ENCODE data around the gene IQCB1. TPM values are rescaled to one million over a fixed set of nuclear protein-coding genes. Genes with fewer than 3 reads are reported as not detected.

Gene IQCB1
- total RNA-seq, 1 donor from 2014 or later, result 52.4 TPM

- peaks cover 54% of the 10 kb centered on the region for H3K36me3 Mint-ChIP-seq (ENCODE audit: low read depth)
Observed at GRCh38 chr3:121834157-121834670, 646 bp downstream of the IQCB1 start.

GRCh38 chr3:121822973-121823372 is 11.9 kb downstream of the IQCB1 start:
- H3K4me1 Mint-ChIP-seq, result peaks cover 34% of the 10 kb centered on the region
- H3K4me3 Mint-ChIP-seq, result no peak overlapping the region
- ChIA-PET POLR2A (no interaction called here), CTCF (no interaction called here)
- ATAC-seq (ENCODE audit: low read depth) (no peak), DNase-seq (no peak)
- intact Hi-C loops (cut with micrococcal nuclease), result no loop called here
- H3K27me3 Mint-ChIP-seq, result no peaks in the 10 kb centered on the region
- H3K27ac Mint-ChIP-seq, result no peak overlapping the region
- peaks cover 85% of the 10 kb centered on the region for H3K36me3 Mint-ChIP-seq (ENCODE audit: low read depth)
- H3K9me3 Mint-ChIP-seq, result peaks cover 9% of the 10 kb centered on the region
- TF ChIP-seq, protein P1, sequence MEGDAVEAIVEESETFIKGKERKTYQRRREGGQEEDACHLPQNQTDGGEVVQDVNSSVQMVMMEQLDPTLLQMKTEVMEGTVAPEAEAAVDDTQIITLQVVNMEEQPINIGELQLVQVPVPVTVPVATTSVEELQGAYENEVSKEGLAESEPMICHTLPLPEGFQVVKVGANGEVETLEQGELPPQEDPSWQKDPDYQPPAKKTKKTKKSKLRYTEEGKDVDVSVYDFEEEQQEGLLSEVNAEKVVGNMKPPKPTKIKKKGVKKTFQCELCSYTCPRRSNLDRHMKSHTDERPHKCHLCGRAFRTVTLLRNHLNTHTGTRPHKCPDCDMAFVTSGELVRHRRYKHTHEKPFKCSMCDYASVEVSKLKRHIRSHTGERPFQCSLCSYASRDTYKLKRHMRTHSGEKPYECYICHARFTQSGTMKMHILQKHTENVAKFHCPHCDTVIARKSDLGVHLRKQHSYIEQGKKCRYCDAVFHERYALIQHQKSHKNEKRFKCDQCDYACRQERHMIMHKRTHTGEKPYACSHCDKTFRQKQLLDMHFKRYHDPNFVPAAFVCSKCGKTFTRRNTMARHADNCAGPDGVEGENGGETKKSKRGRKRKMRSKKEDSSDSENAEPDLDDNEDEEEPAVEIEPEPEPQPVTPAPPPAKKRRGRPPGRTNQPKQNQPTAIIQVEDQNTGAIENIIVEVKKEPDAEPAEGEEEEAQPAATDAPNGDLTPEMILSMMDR (IDR thresholded peaks at IDR 0.05), result no peak

More at GRCh38 chr3:121834157-121834670, 646 bp downstream of the IQCB1 start:
- ATAC-seq (ENCODE audit: low read depth), result no peak
- ChIA-PET CTCF (no interaction called here), POLR2A (interaction anchor here (0.9 to 3.2 kb wide), 6 partner anchors 23 to 287 kb away, joined by 4 to 24 read pairs (median 8); partner anchors contain the start of gene HCLS1)
- H3K4me3 Mint-ChIP-seq, result peak overlapping the region; percentile 99
- H3K27ac Mint-ChIP-seq, result peak overlapping the region; percentile 95
- DNase-seq, result no peak
- intact Hi-C loops (cut with micrococcal nuclease), result loop anchor here (2.0 kb wide), 3 partner anchors 15 to 551 kb away; partner anchors contain the start of gene FAM162A
- TF ChIP-seq, protein P1 (IDR thresholded peaks at IDR 0.05), result no peak
- H3K4me1 Mint-ChIP-seq, result peaks cover 70% of the 10 kb centered on the region
- no peaks in the 10 kb centered on the region for H3K27me3 Mint-ChIP-seq
- no peaks in the 10 kb centered on the region for H3K9me3 Mint-ChIP-seq

DNA sequence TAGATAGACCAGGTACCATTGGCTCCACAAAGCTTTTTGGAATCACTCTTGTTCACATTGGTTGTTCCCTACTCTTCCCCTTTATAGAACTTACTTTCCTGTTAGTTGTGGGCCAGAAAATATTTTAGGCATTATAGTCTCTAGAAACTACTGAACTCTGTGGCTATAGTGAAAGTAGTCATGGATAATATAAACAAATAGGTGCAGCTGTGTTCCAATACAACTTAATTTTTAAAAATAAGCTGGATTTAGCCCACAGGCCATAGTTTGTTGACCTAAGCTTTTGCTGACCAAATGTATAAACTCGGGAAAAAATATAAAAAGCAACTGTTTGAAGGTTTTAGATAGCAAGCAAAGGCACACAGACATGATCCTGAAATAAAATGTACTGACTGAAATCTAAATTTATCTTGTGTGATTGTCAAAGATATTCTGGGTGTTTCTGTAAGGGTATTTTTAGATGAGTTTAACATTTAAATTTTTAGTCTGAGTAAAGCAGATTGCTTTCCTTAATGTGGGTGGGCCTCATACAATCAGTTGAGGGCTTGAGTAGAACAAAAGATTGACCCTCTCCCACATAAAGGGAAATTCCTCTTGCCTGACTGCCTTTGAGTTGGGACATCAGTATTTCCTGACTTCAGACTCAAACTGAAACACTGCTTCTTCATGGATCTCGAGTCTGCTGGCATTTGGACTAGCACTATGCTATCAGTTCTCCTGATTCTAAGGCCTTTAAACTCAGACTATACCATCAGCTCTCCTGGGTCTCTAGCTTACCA is 13.2 kb downstream of the IQCB1 start:
- intact Hi-C loops (cut with micrococcal nuclease), result no loop called here
- TF ChIP-seq, protein P1 (IDR thresholded peaks at IDR 0.05), result no peak
- ATAC-seq (ENCODE audit: low read depth) (no peak), DNase-seq (no peak)
- H3K27me3 Mint-ChIP-seq, result no peaks in the 10 kb centered on the region
- peaks cover 42% of the 10 kb centered on the region for H3K4me1 Mint-ChIP-seq
- H3K9me3 Mint-ChIP-seq, result peaks cover 15% of the 10 kb centered on the region
- no peak overlapping the region for H3K4me3 Mint-ChIP-seq
- H3K27ac Mint-ChIP-seq, result no peak overlapping the region
- peaks cover 84% of the 10 kb centered on the region for H3K36me3 Mint-ChIP-seq (ENCODE audit: low read depth)
- ChIA-PET CTCF (no interaction called here), POLR2A (interaction anchor here (1.0 kb wide), 1 partner anchor 10 kb away, joined by 5 read pairs; no protein-coding TSS in a partner anchor)

DNA sequence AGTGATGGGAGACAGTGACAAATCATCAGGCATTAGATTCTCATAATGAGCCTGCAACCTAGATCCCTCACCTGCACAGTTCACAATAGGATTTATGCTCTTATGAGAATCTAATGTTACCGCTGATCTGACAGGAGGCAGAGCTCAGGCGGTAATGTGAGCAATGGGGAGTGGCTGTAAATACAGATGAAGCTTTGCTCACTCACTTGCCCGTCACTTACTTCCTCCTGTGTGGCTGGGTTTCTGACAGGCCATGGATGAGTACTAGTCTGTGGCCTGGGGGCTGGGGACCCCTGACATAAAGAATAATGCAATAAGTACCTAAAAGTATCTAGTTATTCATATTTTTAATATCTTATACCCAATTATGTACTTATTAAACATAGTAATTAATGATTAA is 15.6 kb downstream of the IQCB1 start:
- CTCF ChIA-PET, result no interaction called here
- ATAC-seq (ENCODE audit: low read depth) (no peak), DNase-seq (no peak)
- H3K27ac Mint-ChIP-seq, result no peak overlapping the region
- peaks cover 23% of the 10 kb centered on the region for H3K9me3 Mint-ChIP-seq
- no peaks in the 10 kb centered on the region for H3K27me3 Mint-ChIP-seq
- intact Hi-C loops (cut with micrococcal nuclease), result loop anchor here (1.0 to 2.0 kb wide), 2 partner anchors 10 to 16 kb away; partner anchors contain the start of genes EAF2 and IQCB1
- POLR2A ChIA-PET, result interaction anchor here (0.6 kb wide), 1 partner anchor 27 kb away, joined by 7 read pairs; no protein-coding TSS in a partner anchor
- H3K36me3 Mint-ChIP-seq (ENCODE audit: low read depth), result peaks cover 84% of the 10 kb centered on the region
- peaks cover 59% of the 10 kb centered on the region for H3K4me1 Mint-ChIP-seq
- no peak overlapping the region for H3K4me3 Mint-ChIP-seq
- TF ChIP-seq, protein P1 (IDR thresholded peaks at IDR 0.05), result no peak

- H3K36me3 Mint-ChIP-seq (ENCODE audit: low read depth), result peaks cover 86% of the 10 kb centered on the region
- DNase-seq (no peak), ATAC-seq (ENCODE audit: low read depth) (no peak)
- ChIA-PET CTCF (no interaction called here), POLR2A (interaction anchor here (0.6 to 1.6 kb wide), 3 partner anchors 10 to 26 kb away, joined by 3 to 7 read pairs (median 5); no protein-coding TSS in a partner anchor)
- H3K27ac Mint-ChIP-seq, result peak overlapping the region; percentile 56
- H3K9me3 Mint-ChIP-seq, result peaks cover 23% of the 10 kb centered on the region
- TF ChIP-seq, protein P1 (IDR thresholded peaks at IDR 0.05), result no peak
- H3K4me1 Mint-ChIP-seq, result peaks cover 65% of the 10 kb centered on the region
- H3K4me3 Mint-ChIP-seq, result no peak overlapping the region
- intact Hi-C loops (cut with micrococcal nuclease), result loop anchor here (2.0 kb wide), 1 partner anchor 16 kb away; the partner anchor contains the start of genes EAF2 and IQCB1
- no peaks in the 10 kb centered on the region for H3K27me3 Mint-ChIP-seq
Observed at GRCh38 chr3:121818578-121818977, 16.3 kb downstream of the IQCB1 start.

All from activated B cell treated with CpG ODN at 0.5 μM for 24 hours (primary cell).